ENCODE data around the gene XAB2. TPM values are rescaled to one million over a fixed set of nuclear protein-coding genes. Genes with fewer than 3 reads are reported as not detected.

Gene XAB2
- total RNA-seq, 4 donors from 2014 or later = 10.0 to 41.7 (median 32.2) TPM

GRCh38 chr19:7648265-7649014 lies 19.1 kb upstream of the XAB2 start:
- H3K4me1 ChIP-seq = no peaks in the 10 kb centered on the region
- H3K27me3 ChIP-seq = peaks cover 0 to 7% of the 10 kb centered on the region in 2 donors
- no peak overlapping the region for H3K27ac ChIP-seq
- intact Hi-C loops (cut with DNase I; ENCODE audit: low total_unique reads) = no loop called here
- DNase-seq = no peak
- no peak overlapping the region for H3K4me3 ChIP-seq
- TF ChIP-seq, protein P1, sequence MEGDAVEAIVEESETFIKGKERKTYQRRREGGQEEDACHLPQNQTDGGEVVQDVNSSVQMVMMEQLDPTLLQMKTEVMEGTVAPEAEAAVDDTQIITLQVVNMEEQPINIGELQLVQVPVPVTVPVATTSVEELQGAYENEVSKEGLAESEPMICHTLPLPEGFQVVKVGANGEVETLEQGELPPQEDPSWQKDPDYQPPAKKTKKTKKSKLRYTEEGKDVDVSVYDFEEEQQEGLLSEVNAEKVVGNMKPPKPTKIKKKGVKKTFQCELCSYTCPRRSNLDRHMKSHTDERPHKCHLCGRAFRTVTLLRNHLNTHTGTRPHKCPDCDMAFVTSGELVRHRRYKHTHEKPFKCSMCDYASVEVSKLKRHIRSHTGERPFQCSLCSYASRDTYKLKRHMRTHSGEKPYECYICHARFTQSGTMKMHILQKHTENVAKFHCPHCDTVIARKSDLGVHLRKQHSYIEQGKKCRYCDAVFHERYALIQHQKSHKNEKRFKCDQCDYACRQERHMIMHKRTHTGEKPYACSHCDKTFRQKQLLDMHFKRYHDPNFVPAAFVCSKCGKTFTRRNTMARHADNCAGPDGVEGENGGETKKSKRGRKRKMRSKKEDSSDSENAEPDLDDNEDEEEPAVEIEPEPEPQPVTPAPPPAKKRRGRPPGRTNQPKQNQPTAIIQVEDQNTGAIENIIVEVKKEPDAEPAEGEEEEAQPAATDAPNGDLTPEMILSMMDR (IDR thresholded peaks at IDR 0.05) = no peak
- no peak for TF ChIP-seq POLR2A (IDR thresholded peaks at IDR 0.05)
- H3K9me3 ChIP-seq = no peaks in the 10 kb centered on the region
- no peaks in the 10 kb centered on the region for H3K36me3 ChIP-seq

GRCh38 chr19:7647156-7647555 lies 17.8 kb upstream of the XAB2 start:
- TF ChIP-seq, protein P1 (IDR thresholded peaks at IDR 0.05) = no peak
- TF ChIP-seq POLR2A (IDR thresholded peaks at IDR 0.05) = no peak
- Histone ChIP-seq H3K36me3 (no peaks in the 10 kb centered on the region), H3K4me3 (no peak overlapping the region), H3K27ac (no peak overlapping the region), H3K9me3 (no peaks in the 10 kb centered on the region), H3K27me3 (peaks cover 0 to 7% of the 10 kb centered on the region in 2 donors), H3K4me1 (no peaks in the 10 kb centered on the region)
- no peak for DNase-seq
- intact Hi-C loops (cut with DNase I; ENCODE audit: low total_unique reads) = no loop called here

- no peak for TF ChIP-seq POLR2A (IDR thresholded peaks at IDR 0.05)
- TF ChIP-seq, protein P1 (IDR thresholded peaks at IDR 0.05) = no peak
- H3K36me3 ChIP-seq = no peaks in the 10 kb centered on the region
- H3K4me3 ChIP-seq = no peak overlapping the region
- no peak overlapping the region for H3K27ac ChIP-seq
- intact Hi-C loops (cut with DNase I; ENCODE audit: low total_unique reads) = no loop called here
- H3K9me3 ChIP-seq = no peaks in the 10 kb centered on the region
- no peak for DNase-seq
- peaks cover 0 to 3% of the 10 kb centered on the region in 2 donors for H3K27me3 ChIP-seq
- H3K4me1 ChIP-seq = no peaks in the 10 kb centered on the region
These were observed 17.0 kb upstream of the XAB2 start for GRCh38 chr19:7646426-7646700.

DNA sequence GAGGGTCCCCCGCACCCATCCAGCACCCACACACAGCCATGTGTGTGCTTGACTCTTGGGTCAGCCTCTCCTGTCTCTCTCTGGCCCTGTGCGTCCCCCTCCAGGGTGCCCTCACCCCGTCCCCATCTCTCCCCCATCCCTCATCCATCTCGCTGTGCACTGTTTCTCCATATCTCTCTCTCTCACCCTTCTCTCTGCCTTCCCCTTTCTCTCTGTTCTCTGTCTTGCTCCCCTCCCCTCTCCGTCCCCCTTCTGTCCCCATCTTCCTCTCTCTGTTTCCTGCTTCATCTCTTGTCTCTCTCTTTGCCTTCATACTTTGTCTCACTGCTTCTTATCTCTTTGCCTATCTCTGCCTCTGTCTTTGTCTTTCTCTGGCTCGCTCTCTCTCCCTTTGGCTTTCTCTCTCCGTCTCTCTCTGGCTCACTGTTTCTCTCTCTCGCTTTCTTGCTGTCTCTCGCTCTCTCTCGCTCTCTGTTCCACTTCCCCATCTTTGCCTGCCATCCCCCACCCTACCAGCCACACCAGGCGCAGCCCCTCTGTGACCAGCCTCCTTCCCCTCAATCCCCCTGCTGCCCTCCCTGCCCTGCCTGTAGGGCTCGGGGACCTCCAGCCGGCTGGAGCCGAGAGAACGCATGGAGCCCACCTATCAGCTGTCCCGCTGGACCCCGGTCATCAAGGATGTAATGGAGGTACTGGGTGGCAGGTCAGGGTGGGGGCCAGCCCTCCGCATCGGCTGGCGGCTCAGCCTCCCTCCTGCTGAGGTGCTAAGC lies 16.5 kb upstream of the XAB2 start:
- H3K4me1 ChIP-seq = no peaks in the 10 kb centered on the region

GRCh38 chr19:7645163-7645562 lies 15.8 kb upstream of the XAB2 start:
- TF ChIP-seq POLR2A (IDR thresholded peaks at IDR 0.05) = no peak
- TF ChIP-seq, protein P1 (IDR thresholded peaks at IDR 0.05) = no peak
- H3K36me3 ChIP-seq = no peaks in the 10 kb centered on the region
- intact Hi-C loops (cut with DNase I; ENCODE audit: low total_unique reads) = no loop called here
- no peak overlapping the region for H3K27ac ChIP-seq
- no peaks in the 10 kb centered on the region for H3K4me1 ChIP-seq
- no peaks in the 10 kb centered on the region for H3K27me3 ChIP-seq
- H3K4me3 ChIP-seq = no peak overlapping the region
- H3K9me3 ChIP-seq = no peaks in the 10 kb centered on the region
- no peak for DNase-seq

More for the DNA sequence above, 16.5 kb upstream of the XAB2 start:
- H3K27me3 ChIP-seq = no peaks in the 10 kb centered on the region
- no peaks in the 10 kb centered on the region for H3K36me3 ChIP-seq
- H3K9me3 ChIP-seq = no peaks in the 10 kb centered on the region
- intact Hi-C loops (cut with DNase I; ENCODE audit: low total_unique reads) = no loop called here
- H3K4me3 ChIP-seq = no peak overlapping the region
- no peak for TF ChIP-seq POLR2A (IDR thresholded peaks at IDR 0.05)
- TF ChIP-seq, protein P1 (IDR thresholded peaks at IDR 0.05) = no peak
- no peak overlapping the region for H3K27ac ChIP-seq
- DNase-seq = no peak

All from uterus (tissue), 4 donors.